Loucy (cell line): Measurements from ENCODE around the gene MGRN1.

Source experiments
- H2AFZ ChIP-seq: fragments of 200-600 bp; sonication (generic); 2 replicates; pipeline ENCODE4 v1.6.0; 2016; ENCODE audit warnings: antibody characterized with exemption, mild to moderate bottlenecking, low read length, moderate library complexity
- H3F3A ChIP-seq: fragments of 200-600 bp; 2 replicates; pipeline ENCODE4 v1.6.0; 2016; ENCODE audit warnings: antibody characterized with exemption, low read depth, mild to moderate bottlenecking
- H3K27me3 ChIP-seq: fragments of 200-600 bp; sonication (generic); 2 replicates; pipeline ENCODE4 v1.6.1; 2014; ENCODE audit warnings: low read length, mild to moderate bottlenecking; ENCODE audit not compliant: insufficient read depth, poor library complexity, severe bottlenecking
- H3K36me3 ChIP-seq: fragments of 200-600 bp; sonication (generic); 2 replicates; pipeline ENCODE4 v1.6.1; 2016; ENCODE audit warnings: low read length; ENCODE audit not compliant: insufficient read depth
- H3K4me1 ChIP-seq: fragments of 200-600 bp; sonication (generic); 2 replicates; pipeline ENCODE4 v1.5.1; 2014; ENCODE audit warnings: low read length, mild to moderate bottlenecking; ENCODE audit not compliant: insufficient read depth, poor library complexity, severe bottlenecking
- H3K4me2 ChIP-seq: fragments of 200-600 bp; sonication (generic); 2 replicates; pipeline ENCODE4 v1.6.0; 2014; ENCODE audit warnings: antibody characterized with exemption, low read length, low read depth, mild to moderate bottlenecking; ENCODE audit not compliant: poor library complexity, severe bottlenecking
- H3K4me3 ChIP-seq: fragments of 200-600 bp; sonication (generic); 2 replicates; pipeline ENCODE4 v1.5.1; 2014; ENCODE audit warnings: low read length, mild to moderate bottlenecking, mixed read lengths; ENCODE audit not compliant: poor library complexity, severe bottlenecking
- H3K79me2 ChIP-seq: fragments of 200-600 bp; sonication (generic); 2 replicates; pipeline ENCODE4 v1.6.1; 2014; ENCODE audit warnings: low read length; ENCODE audit not compliant: insufficient read depth
- H3K9ac ChIP-seq: fragments of 200-600 bp; sonication (generic); 2 replicates; pipeline ENCODE4 v1.6.0; 2014; ENCODE audit warnings: mild to moderate bottlenecking, low read depth, low read length, moderate library complexity; ENCODE audit not compliant: poor library complexity, severe bottlenecking
- H3K9me2 ChIP-seq: fragments of 200-600 bp; sonication (generic); replicated peaks from 2 replicates; pipeline ENCODE4 v1.6.1; 2016; ENCODE audit warnings: low read depth, low read length, mixed read lengths
- H3K9me3 ChIP-seq: fragments of 200-600 bp; sonication (generic); 2 replicates; pipeline ENCODE4 v1.6.1; 2014; ENCODE audit warnings: mild to moderate bottlenecking, antibody characterized with exemption, low read length, low read depth; ENCODE audit not compliant: insufficient read depth
- H4K20me1 ChIP-seq: fragments of 200-600 bp; sonication (generic); 2 replicates; pipeline ENCODE4 v1.6.0; 2014; ENCODE audit warnings: antibody characterized with exemption, low read length, mild to moderate bottlenecking; ENCODE audit not compliant: insufficient read depth, poor library complexity, severe bottlenecking
- EZH2phosphoT487 ChIP-seq: fragments of 200-600 bp; IDR thresholded peaks from 2 replicates; pipeline ENCODE4 v1.6.1; 2018; ENCODE audit warnings: antibody characterized with exemption, mild to moderate bottlenecking, moderate library complexity, borderline replicate concordance
- TF ChIP-seq, protein P1 (sequence below): fragments of 200-600 bp; sonication (generic); conservative IDR thresholded peaks from 2 replicates; pipeline ENCODE4 v1.5.1; 2014; ENCODE audit warnings: mild to moderate bottlenecking, antibody characterized with exemption, low read length

The MGRN1 gene

DNA sequence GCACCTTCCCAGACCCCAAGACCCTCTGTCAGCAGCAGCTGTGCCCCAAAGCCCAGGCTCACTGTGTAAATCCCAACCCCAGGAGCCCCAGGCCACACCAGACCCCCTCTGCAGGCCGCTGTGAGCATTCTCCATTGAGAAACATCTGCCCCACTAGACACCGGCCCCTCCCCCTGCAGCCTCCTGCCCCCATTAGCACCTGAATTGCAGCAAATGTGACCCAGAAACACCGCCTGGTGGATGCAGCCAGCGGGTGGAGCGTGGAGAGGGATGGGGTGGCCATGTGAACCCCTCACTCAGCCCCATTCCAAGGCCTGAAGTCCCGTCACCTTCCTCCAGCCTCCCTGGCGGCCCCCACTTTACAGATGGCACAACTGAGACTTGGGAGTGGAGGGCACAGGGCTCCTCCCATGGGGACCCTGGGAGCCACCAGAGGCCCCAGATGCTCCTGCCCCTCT, 12.1 kb upstream of the MGRN1 start:
- H3K36me3 ChIP-seq, result no peaks in the 10 kb centered on the region
- TF ChIP-seq, protein P1, sequence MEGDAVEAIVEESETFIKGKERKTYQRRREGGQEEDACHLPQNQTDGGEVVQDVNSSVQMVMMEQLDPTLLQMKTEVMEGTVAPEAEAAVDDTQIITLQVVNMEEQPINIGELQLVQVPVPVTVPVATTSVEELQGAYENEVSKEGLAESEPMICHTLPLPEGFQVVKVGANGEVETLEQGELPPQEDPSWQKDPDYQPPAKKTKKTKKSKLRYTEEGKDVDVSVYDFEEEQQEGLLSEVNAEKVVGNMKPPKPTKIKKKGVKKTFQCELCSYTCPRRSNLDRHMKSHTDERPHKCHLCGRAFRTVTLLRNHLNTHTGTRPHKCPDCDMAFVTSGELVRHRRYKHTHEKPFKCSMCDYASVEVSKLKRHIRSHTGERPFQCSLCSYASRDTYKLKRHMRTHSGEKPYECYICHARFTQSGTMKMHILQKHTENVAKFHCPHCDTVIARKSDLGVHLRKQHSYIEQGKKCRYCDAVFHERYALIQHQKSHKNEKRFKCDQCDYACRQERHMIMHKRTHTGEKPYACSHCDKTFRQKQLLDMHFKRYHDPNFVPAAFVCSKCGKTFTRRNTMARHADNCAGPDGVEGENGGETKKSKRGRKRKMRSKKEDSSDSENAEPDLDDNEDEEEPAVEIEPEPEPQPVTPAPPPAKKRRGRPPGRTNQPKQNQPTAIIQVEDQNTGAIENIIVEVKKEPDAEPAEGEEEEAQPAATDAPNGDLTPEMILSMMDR, result no peak
- no peak for TF ChIP-seq EZH2phosphoT487
- H3K79me2 ChIP-seq, result peaks cover 47% of the 10 kb centered on the region
- peaks cover 12% of the 10 kb centered on the region for H3K4me1 ChIP-seq
- H3K27me3 ChIP-seq, result no peaks in the 10 kb centered on the region
- H2AFZ ChIP-seq, result no peak overlapping the region
- no peaks in the 10 kb centered on the region for H3K9me2 ChIP-seq
- no peaks in the 10 kb centered on the region for H3K9me3 ChIP-seq
- no peaks in the 10 kb centered on the region for H3F3A ChIP-seq
- H4K20me1 ChIP-seq, result peaks cover 16% of the 10 kb centered on the region
- H3K4me2 ChIP-seq, result peak overlapping the region; percentile 84
- H3K9ac ChIP-seq, result peak overlapping the region; percentile 77
- H3K4me3 ChIP-seq, result peak overlapping the region; percentile 85

DNA sequence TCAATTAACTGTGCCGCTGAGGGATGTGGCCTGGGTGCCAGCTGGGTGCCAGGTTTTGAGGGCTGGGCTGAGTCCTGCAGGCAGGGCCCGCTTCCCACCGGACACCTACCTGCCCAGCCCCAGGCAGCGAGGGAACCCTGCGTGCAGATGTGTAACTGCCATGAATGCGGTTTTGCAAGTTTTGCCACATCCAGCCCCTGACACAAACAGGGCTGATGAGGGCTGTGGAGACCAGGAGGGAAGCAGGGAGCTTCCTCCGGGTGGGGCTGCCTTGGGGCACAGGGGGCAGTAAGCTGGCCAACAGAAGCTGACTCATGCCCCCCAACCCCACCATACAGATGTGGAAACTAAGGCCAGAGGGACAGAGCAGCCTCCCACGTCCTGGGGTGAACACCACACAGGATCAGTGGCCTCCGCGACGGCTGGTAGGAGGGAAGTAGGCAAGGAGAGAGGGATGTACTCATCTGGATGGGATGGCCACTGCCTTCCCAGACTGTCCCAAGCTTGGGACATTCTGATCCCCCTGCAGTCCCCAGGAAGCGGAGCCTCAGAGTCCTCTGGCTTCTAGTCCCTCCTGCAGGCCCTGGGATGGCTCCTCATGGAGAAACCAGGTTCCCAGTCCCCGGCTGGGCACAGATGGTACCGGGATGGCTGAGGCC, 11.5 kb upstream of the MGRN1 start:
- Histone ChIP-seq H3K27me3 (no peaks in the 10 kb centered on the region), H3K9me3 (no peaks in the 10 kb centered on the region), H3K4me1 (peaks cover 12% of the 10 kb centered on the region), H3F3A (no peaks in the 10 kb centered on the region), H3K4me2 (peak overlapping the region; percentile 84), H3K9ac (peak overlapping the region; percentile 77), H3K4me3 (peak overlapping the region; percentile 85), H3K36me3 (no peaks in the 10 kb centered on the region), H2AFZ (no peak overlapping the region), H4K20me1 (peaks cover 16% of the 10 kb centered on the region), H3K79me2 (peaks cover 47% of the 10 kb centered on the region), H3K9me2 (no peaks in the 10 kb centered on the region)
- TF ChIP-seq, protein P1, result no peak
- TF ChIP-seq EZH2phosphoT487, result no peak

DNA sequence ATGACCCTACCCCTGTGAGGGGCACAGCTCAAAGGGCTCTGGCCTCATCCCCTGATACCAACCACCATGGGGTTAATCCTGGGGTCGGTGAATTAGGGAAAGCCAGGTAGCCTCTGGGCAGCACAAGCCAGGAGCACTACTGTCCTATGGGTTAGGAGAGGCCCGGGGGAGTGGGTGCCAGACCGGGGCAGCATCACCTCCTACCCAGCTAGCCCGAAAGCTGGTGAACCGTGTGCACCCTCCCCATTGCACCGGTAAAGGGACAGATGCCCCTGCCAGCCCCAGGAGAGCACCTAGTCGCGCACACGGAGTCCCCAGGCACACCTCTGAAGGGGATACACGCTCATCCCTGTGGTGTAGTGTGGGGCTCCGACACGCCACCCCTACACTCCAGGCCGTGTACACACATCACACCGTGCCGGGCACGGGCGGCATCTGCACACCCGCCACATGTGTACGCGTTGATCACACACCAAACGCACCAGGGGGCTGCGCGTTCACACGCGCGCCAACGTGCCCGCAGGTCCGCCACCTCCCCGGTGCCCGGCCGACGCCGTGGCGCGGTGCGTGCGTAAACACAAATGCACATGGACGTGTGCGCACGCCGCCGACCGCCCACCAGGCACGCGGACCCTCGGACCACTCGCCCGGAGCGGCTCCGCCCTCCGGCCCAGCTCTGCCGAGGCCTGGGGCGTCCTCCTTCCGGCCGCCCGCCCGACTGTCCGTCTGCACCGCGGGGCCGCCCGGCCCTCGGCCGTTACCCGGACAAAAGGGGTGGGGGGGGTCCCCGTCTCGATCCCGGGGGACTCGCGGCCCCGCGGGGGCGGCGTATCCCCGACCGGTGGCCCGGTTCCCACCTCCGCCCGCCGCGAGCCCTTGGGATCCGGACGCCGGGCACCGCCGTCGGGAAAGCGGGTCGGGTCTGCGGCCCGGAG, 10.7 kb upstream of the MGRN1 start:
- Histone ChIP-seq H3K79me2 (peaks cover 47% of the 10 kb centered on the region), H3K4me1 (peaks cover 12% of the 10 kb centered on the region), H3K27me3 (no peaks in the 10 kb centered on the region), H3K36me3 (no peaks in the 10 kb centered on the region), H4K20me1 (peaks cover 16% of the 10 kb centered on the region), H3F3A (no peaks in the 10 kb centered on the region), H3K9me3 (no peaks in the 10 kb centered on the region), H3K9ac (peak overlapping the region; percentile 77), H3K9me2 (no peaks in the 10 kb centered on the region), H2AFZ (no peak overlapping the region), H3K4me2 (peak overlapping the region; percentile 84), H3K4me3 (peak overlapping the region; percentile 85)
- no peak for TF ChIP-seq EZH2phosphoT487
- TF ChIP-seq, protein P1, result no peak
